Hepatocyte (in vitro differentiated cells): ENCODE results near the gene CDC14B.

ENCODE experiments used
- CTCF ChIP-seq: fragments of 200-600 bp; sonication (generic); IDR thresholded peaks from 2 replicates; pipeline ENCODE4 v1.5.1; 2016; ENCODE audit warnings: antibody characterized with exemption, mild to moderate bottlenecking; ENCODE audit not compliant: poor library complexity
- EZH2 ChIP-seq: fragments of 200-600 bp; sonication (generic); IDR thresholded peaks from 2 replicates; pipeline ENCODE4 v1.6.1; 2016; ENCODE audit warnings: antibody characterized with exemption, mild to moderate bottlenecking, borderline replicate concordance

GRCh38 chr9:96557921-96558320 is 61.7 kb downstream of the CDC14B start:
- TF ChIP-seq CTCF = no peak
- no peak for TF ChIP-seq EZH2
